GM12878 (cell line): ENCODE results near the gene INPP4B. TPM values are rescaled to one million over a fixed set of nuclear protein-coding genes. Genes with fewer than 3 reads are reported as not detected.

Experiments used
- ATAC-seq: fragments of 200-7000 bp; cut with Tn5 transposase; 3 replicates; pipeline ENCODE4 v1.9.1; 2020; ENCODE audit warnings: mild to moderate bottlenecking, moderate library complexity
- BruUV-seq: library from RNA; stranded (reverse); fragments of 400-500 nt; replicated peaks from 2 replicates; lab custom pipeline; 2021; lab: Mats Ljungman, UMichigan
- CTCF ChIA-PET: fragments of 300-600 bp; sonication (Branson Sonifier 250); formaldehyde crosslinking; extraction: SDS; loops from one replicate; lab custom pipeline; 2021; ENCODE audit warnings: inconsistent platforms; lab: Yijun Ruan, JAX
- POLR2A ChIA-PET: fragments of 350-600 bp; formaldehyde crosslinking; extraction: SDS; loops from one replicate; lab custom pipeline; 2021; ENCODE audit warnings: inconsistent platforms; lab: Charles Lee
- RAD21 ChIA-PET: fragments of 300-600 bp; sonication (Branson Sonifier 250); formaldehyde crosslinking; loops from one replicate; lab custom pipeline; 2023; ENCODE audit warnings: antibody characterized with exemption; ENCODE audit not compliant: unreplicated experiment; lab: Charles Lee
- SMC1A ChIA-PET: fragments of 300-600 bp; sonication (Branson Sonifier 250); formaldehyde crosslinking; loops from one replicate; lab custom pipeline; 2023; ENCODE audit not compliant: unreplicated experiment, uncharacterized antibody; lab: Charles Lee
- DNase-seq: peaks from one replicate; pipeline ENCODE4 v3.0.0-alpha.2; 2011; ENCODE audit warnings: low read depth, low spot score
- FAIRE-seq: peaks from 3 replicates; lab custom pipeline; 2011; peaks lifted over from hg19 to GRCh38; lab: Jason Lieb, UNC
- H2AFZ ChIP-seq: 2 replicates; pipeline ENCODE4 v1.6.0; 2011; ENCODE audit warnings: low read depth, low read length, control low read depth; ENCODE audit not compliant: control insufficient read depth
- H3K27ac ChIP-seq: 2 replicates; pipeline ENCODE4 v1.5.1; 2011; ENCODE audit warnings: control low read depth; ENCODE audit not compliant: control insufficient read depth, insufficient read depth
- H3K27me3 ChIP-seq, 2 experiments: replicated peaks in 1 of 2; 2 replicates each; pipeline versions ENCODE4 v1.6.0 to v1.6.1; 2011; ENCODE audit warnings: low read length in 1 of 2; ENCODE audit not compliant: control insufficient read depth in 2 of 2, insufficient read depth in 2 of 2
- H3K36me3 ChIP-seq, 2 experiments: 2 replicates each; pipeline ENCODE4 v1.5.1; 2011; ENCODE audit warnings: low read length in 1 of 2; ENCODE audit not compliant: control insufficient read depth in 2 of 2, insufficient read depth in 2 of 2
- H3K4me1 ChIP-seq: 2 replicates; pipeline ENCODE4 v1.6.1; 2011; ENCODE audit warnings: mild to moderate bottlenecking, low read length, moderate library complexity, mixed read lengths; ENCODE audit not compliant: control insufficient read depth, insufficient read depth
- H3K4me2 ChIP-seq: 2 replicates; pipeline ENCODE4 v1.6.0; 2011; ENCODE audit warnings: control low read depth; ENCODE audit not compliant: control insufficient read depth, insufficient read depth
- H3K4me3 ChIP-seq: fragments of 200-600 bp; sonication (generic); 2 replicates; pipeline ENCODE4 v1.5.1; 2016
- H3K79me2 ChIP-seq: 2 replicates; pipeline ENCODE4 v1.6.0; 2011; ENCODE audit warnings: low read length; ENCODE audit not compliant: control insufficient read depth, insufficient read depth
- H3K9ac ChIP-seq: 2 replicates; pipeline ENCODE4 v1.8.0; 2011; ENCODE audit warnings: low read length, control low read depth, mixed read lengths; ENCODE audit not compliant: control insufficient read depth, insufficient read depth
- H3K9me3 ChIP-seq: replicated peaks from 3 replicates; pipeline ENCODE4 v1.5.1; 2011; ENCODE audit warnings: mild to moderate bottlenecking, low read length; ENCODE audit not compliant: control insufficient read depth, insufficient read depth
- H4K20me1 ChIP-seq: 2 replicates; pipeline ENCODE4 v1.6.0; 2011; ENCODE audit not compliant: control insufficient read depth, insufficient read depth
- CHD1 ChIP-seq: IDR thresholded peaks from 2 replicates; pipeline ENCODE4 v1.6.1; 2012; ENCODE audit warnings: low read depth, low read length, improper control_type of control experiment
- CHD4 ChIP-seq: fragments of 200-600 bp; sonication (generic); IDR thresholded peaks from 2 replicates; pipeline ENCODE4 v1.6.1; 2016; ENCODE audit warnings: mild to moderate bottlenecking
- CREM ChIP-seq: IDR thresholded peaks from 2 replicates; pipeline ENCODE4 v1.6.1; 2014; ENCODE audit warnings: antibody characterized with exemption, low read depth
- ESRRA ChIP-seq: IDR thresholded peaks from 2 replicates; pipeline ENCODE4 v1.6.1; 2012; ENCODE audit warnings: mild to moderate bottlenecking, low read length, improper control_type of control experiment
- MTA2 ChIP-seq: fragments of 450-650 bp; IDR thresholded peaks from 2 replicates; pipeline ENCODE4 v1.6.1; 2016; ENCODE audit warnings: low read depth, mild to moderate bottlenecking, moderate library complexity
- NBN ChIP-seq: fragments of 450-650 bp; IDR thresholded peaks from 2 replicates; pipeline ENCODE4 v1.6.1; 2016
- NFXL1 ChIP-seq: fragments of 450-650 bp; IDR thresholded peaks from 2 replicates; pipeline ENCODE4 v1.6.1; 2017; ENCODE audit warnings: antibody characterized with exemption, mild to moderate bottlenecking, borderline replicate concordance
- RBBP5 ChIP-seq: fragments of 200-600 bp; sonication (generic); conservative IDR thresholded peaks from 2 replicates; pipeline ENCODE4 v1.6.1; 2016
- SMAD5 ChIP-seq: IDR thresholded peaks from 2 replicates; pipeline ENCODE4 v1.6.1; 2016; ENCODE audit warnings: antibody characterized with exemption, low read depth
- ZNF217 ChIP-seq: fragments of 450-650 bp; IDR thresholded peaks from 2 replicates; pipeline ENCODE4 v1.6.1; 2017; ENCODE audit warnings: antibody characterized with exemption, mild to moderate bottlenecking
- ZNF384 ChIP-seq: IDR thresholded peaks from 2 replicates; pipeline ENCODE4 v1.6.1; 2012; ENCODE audit warnings: low read depth, mild to moderate bottlenecking, low read length, improper control_type of control experiment, borderline replicate concordance
- WGBS: methylation state at CpG from one replicate; pipeline ENCODE4 v1.1.6; 2016; ENCODE audit warnings: low lambda C conversion rate; ENCODE audit not compliant: insufficient replicate concordance, insufficient coverage; ENCODE audit errors: missing lambda C conversion rate; 5-methylcytosine and 5-hydroxymethylcytosine counted together
- in situ Hi-C: fragments of 300-500 bp; cut with MboI; formaldehyde crosslinking; loops from 9 replicates; pipeline ENCODE4 v1.14.3; 2018; ENCODE audit warnings: mixed read lengths
- intact Hi-C: fragments of 100-400 bp; cut with micrococcal nuclease; formaldehyde crosslinking; loops from one replicate; pipeline ENCODE4 v1.14.2; 2022; ENCODE audit not compliant: unreplicated experiment
- polyA plus RNA-seq, 11 experiments: library from polyadenylated mRNA; depleted of rRNA in 4 of 11; unstranded in 6 of 11; stranded (reverse) in 5 of 11; fragments of >200 nt; fragmentation: Nextera tagmentation in 4 of 11; fragmentation: Illumina TruSeq in 1 of 11; extraction: Ambion mirVana in 4 of 11; extraction: Trizol in 1 of 11; gene quantifications; 1 replicate in 1 of 11; 2 replicates in 10 of 11; pipeline versions ENCODE4 v1.2.1 to v1.2.3, GENCODE V29; 2011 to 2016; ENCODE audit warnings: inconsistent platforms in 2 of 11, missing spikeins in 2 of 11, low read depth in 1 of 11
- total RNA-seq, 4 experiments: library from RNA; depleted of rRNA in 3 of 4; stranded (reverse); fragments of >200 nt in 3 of 4; fragmentation: Illumina TruSeq in 1 of 4; extraction: Trizol in 1 of 4; gene quantifications; 2 replicates each; pipeline versions ENCODE4 v1.2.1 to v1.2.3, GENCODE V29; 2013 to 2021
- TF ChIP-seq, protein P1 (sequence below): fragments of 450-650 bp; IDR thresholded peaks from 2 replicates; pipeline ENCODE4 v1.6.1; 2017; ENCODE audit warnings: low read depth, mild to moderate bottlenecking, moderate library complexity
- TF ChIP-seq, protein P2 (sequence below): IDR thresholded peaks from 2 replicates; pipeline ENCODE4 v1.6.1; 2011; ENCODE audit warnings: borderline replicate concordance, low read depth, mild to moderate bottlenecking, moderate library complexity, mixed read lengths, low read length; ENCODE audit not compliant: insufficient read depth; ENCODE audit errors: extremely low read length
- TF ChIP-seq, protein P3 (sequence below): IDR thresholded peaks from 2 replicates; pipeline ENCODE4 v1.6.1; 2012; ENCODE audit warnings: improper control_type of control experiment, low read depth, low read length; ENCODE audit not compliant: insufficient replicate concordance
- TF ChIP-seq, protein P4 (sequence below): IDR thresholded peaks from 2 replicates; pipeline ENCODE4 v1.6.1; 2012; ENCODE audit warnings: low read depth, low read length, improper control_type of control experiment

The INPP4B gene
- total and polyA plus RNA-seq, 10 of the 15 experiments (the other 5 are each of a cell fraction or from before 2014, with no cell fraction given) = 0.53 to 11.2 (median 0.95) TPM

DNA sequence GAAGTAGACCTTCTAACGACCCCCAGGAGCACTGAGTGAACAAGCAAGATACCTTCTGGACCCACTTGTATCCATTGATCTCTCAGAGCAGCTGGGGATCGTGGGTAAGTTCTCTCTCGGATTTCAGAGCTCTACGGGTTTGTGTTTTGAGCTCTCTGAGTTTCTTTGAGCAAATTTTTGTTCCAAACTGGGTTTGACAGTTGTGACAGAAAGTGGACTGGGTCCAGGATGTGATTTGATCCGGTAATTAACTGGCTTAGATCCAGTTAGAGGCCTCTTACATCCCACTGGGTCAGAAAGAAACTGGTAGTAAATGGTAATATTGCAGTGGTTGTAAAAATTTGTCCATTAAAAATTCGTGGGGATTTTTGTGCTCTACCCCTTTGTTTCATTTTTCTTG is 459.2 kb downstream of the INPP4B start:
- Histone ChIP-seq H3K4me2 (no peak overlapping the region), H3K27me3 (no peaks in the 10 kb centered on the region), H3K79me2 (no peaks in the 10 kb centered on the region), H3K9ac (no peak overlapping the region), H3K4me3 (no peak overlapping the region), H2AFZ (no peak overlapping the region), H4K20me1 (no peaks in the 10 kb centered on the region), H3K36me3 (no peaks in the 10 kb centered on the region), H3K27ac (no peak overlapping the region), H3K9me3 (no peaks in the 10 kb centered on the region), H3K4me1 (no peaks in the 10 kb centered on the region)
- no TSS peak for BruUV-seq
- ChIA-PET RAD21 (interaction anchor here (0.7 to 3.0 kb wide), 4 partner anchors 8 to 182 kb away, joined by 3 to 10 read pairs (median 3); no protein-coding TSS in a partner anchor), SMC1A (interaction anchor here (0.9 to 5.0 kb wide), 10 partner anchors 8 to 180 kb away, joined by 3 to 41 read pairs (median 4); no protein-coding TSS in a partner anchor), CTCF (interaction anchor here (1.1 to 3.1 kb wide), 4 partner anchors 8 to 32 kb away, joined by 3 to 16 read pairs (median 6); no protein-coding TSS in a partner anchor), POLR2A (interaction anchor here (1.3 kb wide), 1 partner anchor 12 kb away, joined by 4 read pairs; no protein-coding TSS in a partner anchor)
- 6% methylated on average over 6 of the region's 6 CpGs for WGBS
- FAIRE-seq (no peak), DNase-seq (no peak), ATAC-seq (no peak)
- in situ Hi-C loops = no loop called here
- intact Hi-C loops = no loop called here
- no peak for TF ChIP-seq NBN
- TF ChIP-seq RBBP5 = no peak
- TF ChIP-seq, protein P1, sequence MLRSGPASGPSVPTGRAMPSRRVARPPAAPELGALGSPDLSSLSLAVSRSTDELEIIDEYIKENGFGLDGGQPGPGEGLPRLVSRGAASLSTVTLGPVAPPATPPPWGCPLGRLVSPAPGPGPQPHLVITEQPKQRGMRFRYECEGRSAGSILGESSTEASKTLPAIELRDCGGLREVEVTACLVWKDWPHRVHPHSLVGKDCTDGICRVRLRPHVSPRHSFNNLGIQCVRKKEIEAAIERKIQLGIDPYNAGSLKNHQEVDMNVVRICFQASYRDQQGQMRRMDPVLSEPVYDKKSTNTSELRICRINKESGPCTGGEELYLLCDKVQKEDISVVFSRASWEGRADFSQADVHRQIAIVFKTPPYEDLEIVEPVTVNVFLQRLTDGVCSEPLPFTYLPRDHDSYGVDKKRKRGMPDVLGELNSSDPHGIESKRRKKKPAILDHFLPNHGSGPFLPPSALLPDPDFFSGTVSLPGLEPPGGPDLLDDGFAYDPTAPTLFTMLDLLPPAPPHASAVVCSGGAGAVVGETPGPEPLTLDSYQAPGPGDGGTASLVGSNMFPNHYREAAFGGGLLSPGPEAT = no peak
- no peak for TF ChIP-seq CREM
- TF ChIP-seq CHD1 = no peak
- TF ChIP-seq, protein P2, sequence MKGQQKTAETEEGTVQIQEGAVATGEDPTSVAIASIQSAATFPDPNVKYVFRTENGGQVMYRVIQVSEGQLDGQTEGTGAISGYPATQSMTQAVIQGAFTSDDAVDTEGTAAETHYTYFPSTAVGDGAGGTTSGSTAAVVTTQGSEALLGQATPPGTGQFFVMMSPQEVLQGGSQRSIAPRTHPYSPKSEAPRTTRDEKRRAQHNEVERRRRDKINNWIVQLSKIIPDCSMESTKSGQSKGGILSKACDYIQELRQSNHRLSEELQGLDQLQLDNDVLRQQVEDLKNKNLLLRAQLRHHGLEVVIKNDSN = no peak
- no peak for TF ChIP-seq SMAD5
- TF ChIP-seq, protein P3, sequence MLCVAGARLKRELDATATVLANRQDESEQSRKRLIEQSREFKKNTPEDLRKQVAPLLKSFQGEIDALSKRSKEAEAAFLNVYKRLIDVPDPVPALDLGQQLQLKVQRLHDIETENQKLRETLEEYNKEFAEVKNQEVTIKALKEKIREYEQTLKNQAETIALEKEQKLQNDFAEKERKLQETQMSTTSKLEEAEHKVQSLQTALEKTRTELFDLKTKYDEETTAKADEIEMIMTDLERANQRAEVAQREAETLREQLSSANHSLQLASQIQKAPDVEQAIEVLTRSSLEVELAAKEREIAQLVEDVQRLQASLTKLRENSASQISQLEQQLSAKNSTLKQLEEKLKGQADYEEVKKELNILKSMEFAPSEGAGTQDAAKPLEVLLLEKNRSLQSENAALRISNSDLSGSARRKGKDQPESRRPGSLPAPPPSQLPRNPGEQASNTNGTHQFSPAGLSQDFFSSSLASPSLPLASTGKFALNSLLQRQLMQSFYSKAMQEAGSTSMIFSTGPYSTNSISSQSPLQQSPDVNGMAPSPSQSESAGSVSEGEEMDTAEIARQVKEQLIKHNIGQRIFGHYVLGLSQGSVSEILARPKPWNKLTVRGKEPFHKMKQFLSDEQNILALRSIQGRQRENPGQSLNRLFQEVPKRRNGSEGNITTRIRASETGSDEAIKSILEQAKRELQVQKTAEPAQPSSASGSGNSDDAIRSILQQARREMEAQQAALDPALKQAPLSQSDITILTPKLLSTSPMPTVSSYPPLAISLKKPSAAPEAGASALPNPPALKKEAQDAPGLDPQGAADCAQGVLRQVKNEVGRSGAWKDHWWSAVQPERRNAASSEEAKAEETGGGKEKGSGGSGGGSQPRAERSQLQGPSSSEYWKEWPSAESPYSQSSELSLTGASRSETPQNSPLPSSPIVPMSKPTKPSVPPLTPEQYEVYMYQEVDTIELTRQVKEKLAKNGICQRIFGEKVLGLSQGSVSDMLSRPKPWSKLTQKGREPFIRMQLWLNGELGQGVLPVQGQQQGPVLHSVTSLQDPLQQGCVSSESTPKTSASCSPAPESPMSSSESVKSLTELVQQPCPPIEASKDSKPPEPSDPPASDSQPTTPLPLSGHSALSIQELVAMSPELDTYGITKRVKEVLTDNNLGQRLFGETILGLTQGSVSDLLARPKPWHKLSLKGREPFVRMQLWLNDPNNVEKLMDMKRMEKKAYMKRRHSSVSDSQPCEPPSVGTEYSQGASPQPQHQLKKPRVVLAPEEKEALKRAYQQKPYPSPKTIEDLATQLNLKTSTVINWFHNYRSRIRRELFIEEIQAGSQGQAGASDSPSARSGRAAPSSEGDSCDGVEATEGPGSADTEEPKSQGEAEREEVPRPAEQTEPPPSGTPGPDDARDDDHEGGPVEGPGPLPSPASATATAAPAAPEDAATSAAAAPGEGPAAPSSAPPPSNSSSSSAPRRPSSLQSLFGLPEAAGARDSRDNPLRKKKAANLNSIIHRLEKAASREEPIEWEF = no peak
- no peak for TF ChIP-seq ZNF217
- TF ChIP-seq ESRRA = no peak
- TF ChIP-seq, protein P4, sequence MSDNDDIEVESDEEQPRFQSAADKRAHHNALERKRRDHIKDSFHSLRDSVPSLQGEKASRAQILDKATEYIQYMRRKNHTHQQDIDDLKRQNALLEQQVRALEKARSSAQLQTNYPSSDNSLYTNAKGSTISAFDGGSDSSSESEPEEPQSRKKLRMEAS = no peak
- TF ChIP-seq MTA2 = no peak
- TF ChIP-seq ZNF384 = no peak
- TF ChIP-seq NFXL1 = no peak
- TF ChIP-seq CHD4 = no peak
